ENCODE data around the gene CRTC3.
"Not testable (repeated sequence)": the region's sequence is repeated elsewhere in the genome, so short reads cannot be mapped to it uniquely, and the experiment has no call there.

Gene CRTC3

GRCh38 chr15:90495067-90495466 lies 34.7 kb upstream of the CRTC3 start:
- no peak overlapping the region for H3K4me3 ChIP-seq (ENCODE audit: low read depth in 1 of 2, low read length in 2 of 2)
- H3K27me3 ChIP-seq (ENCODE audit: control insufficient read depth in 1 of 2, insufficient read depth in 2 of 2, low read length in 2 of 2) = no peaks in the 10 kb centered on the region
- H3K9ac ChIP-seq (ENCODE audit: low read depth in 1 of 2, low read length in 2 of 2) = no peak overlapping the region
- H3K27ac ChIP-seq (ENCODE audit: low read depth, low read length) = no peak overlapping the region
- H3K4me1 ChIP-seq (ENCODE audit: control insufficient read depth in 1 of 2, insufficient read depth in 2 of 2, low read length in 2 of 2) = no peaks in the 10 kb centered on the region
- H3K36me3 ChIP-seq (ENCODE audit: control insufficient read depth in 1 of 2, insufficient read depth in 2 of 2, low read length in 2 of 2) = peaks cover 49 to 82% of the 10 kb centered on the region in 2 donors
- H3K9me3 ChIP-seq (ENCODE audit: control insufficient read depth in 1 of 2, low read length in 2 of 2) = no peaks in the 10 kb centered on the region

- H3K9ac ChIP-seq (ENCODE audit: low read depth in 1 of 2, low read length in 2 of 2) = no peak overlapping the region
- H3K27me3 ChIP-seq (ENCODE audit: control insufficient read depth in 1 of 2, insufficient read depth in 2 of 2, low read length in 2 of 2) = no peaks in the 10 kb centered on the region
- no peak overlapping the region for H3K4me3 ChIP-seq (ENCODE audit: low read depth in 1 of 2, low read length in 2 of 2)
- H3K27ac ChIP-seq (ENCODE audit: low read depth, low read length) = no peak overlapping the region
- H3K36me3 ChIP-seq (ENCODE audit: control insufficient read depth in 1 of 2, insufficient read depth in 2 of 2, low read length in 2 of 2) = peaks cover 50 to 75% of the 10 kb centered on the region in 2 donors
- H3K4me1 ChIP-seq (ENCODE audit: control insufficient read depth in 1 of 2, insufficient read depth in 2 of 2, low read length in 2 of 2) = no peaks in the 10 kb centered on the region
- H3K9me3 ChIP-seq (ENCODE audit: control insufficient read depth in 1 of 2, low read length in 2 of 2) = no peaks in the 10 kb centered on the region
These were observed 32.9 kb upstream of the CRTC3 start for GRCh38 chr15:90496791-90497190.

DNA sequence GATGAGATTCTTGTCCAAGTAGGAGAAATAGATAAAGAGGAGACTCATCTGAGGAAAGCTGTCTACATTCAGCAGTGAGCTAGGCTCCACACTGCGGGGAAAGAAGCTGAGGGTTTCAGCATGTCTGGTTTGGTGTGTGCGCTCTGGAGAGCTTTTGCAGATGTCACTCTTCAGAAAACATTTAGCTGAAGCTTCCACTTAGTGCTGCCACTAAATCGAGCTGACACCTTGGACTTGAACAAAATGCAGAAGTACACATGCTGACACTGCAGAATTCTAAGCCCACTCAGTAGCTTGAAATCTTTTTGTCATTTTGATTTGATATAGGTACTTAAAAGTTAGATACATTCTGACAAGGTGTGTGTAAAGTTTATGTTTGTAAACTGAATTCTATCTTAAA lies 32.3 kb upstream of the CRTC3 start:
- H3K27me3 ChIP-seq (ENCODE audit: control insufficient read depth in 1 of 2, insufficient read depth in 2 of 2, low read length in 2 of 2) = no peaks in the 10 kb centered on the region
- H3K36me3 ChIP-seq (ENCODE audit: control insufficient read depth in 1 of 2, insufficient read depth in 2 of 2, low read length in 2 of 2) = peaks cover 49 to 75% of the 10 kb centered on the region in 2 donors
- no peaks in the 10 kb centered on the region for H3K4me1 ChIP-seq (ENCODE audit: control insufficient read depth in 1 of 2, insufficient read depth in 2 of 2, low read length in 2 of 2)
- no peak overlapping the region for H3K9ac ChIP-seq (ENCODE audit: low read depth in 1 of 2, low read length in 2 of 2)
- H3K4me3 ChIP-seq (ENCODE audit: low read depth in 1 of 2, low read length in 2 of 2) = no peak overlapping the region
- no peaks in the 10 kb centered on the region for H3K9me3 ChIP-seq (ENCODE audit: control insufficient read depth in 1 of 2, low read length in 2 of 2)
- no peak overlapping the region for H3K27ac ChIP-seq (ENCODE audit: low read depth, low read length)

GRCh38 chr15:90497912-90498311 lies 31.8 kb upstream of the CRTC3 start:
- Histone ChIP-seq H3K27ac (ENCODE audit: low read depth, low read length) (no peak overlapping the region), H3K4me1 (ENCODE audit: control insufficient read depth in 1 of 2, insufficient read depth in 2 of 2, low read length in 2 of 2) (no peaks in the 10 kb centered on the region), H3K27me3 (ENCODE audit: control insufficient read depth in 1 of 2, insufficient read depth in 2 of 2, low read length in 2 of 2) (no peaks in the 10 kb centered on the region), H3K9me3 (ENCODE audit: control insufficient read depth in 1 of 2, low read length in 2 of 2) (no peaks in the 10 kb centered on the region), H3K4me3 (ENCODE audit: low read depth in 1 of 2, low read length in 2 of 2) (no peak overlapping the region), H3K36me3 (ENCODE audit: control insufficient read depth in 1 of 2, insufficient read depth in 2 of 2, low read length in 2 of 2) (peaks cover 45 to 71% of the 10 kb centered on the region in 2 donors), H3K9ac (ENCODE audit: low read depth in 1 of 2, low read length in 2 of 2) (no peak overlapping the region)

GRCh38 chr15:90500171-90500570 lies 29.6 kb upstream of the CRTC3 start:
- no peak overlapping the region for H3K27ac ChIP-seq (ENCODE audit: low read depth, low read length)
- no peaks in the 10 kb centered on the region for H3K4me1 ChIP-seq (ENCODE audit: control insufficient read depth in 1 of 2, insufficient read depth in 2 of 2, low read length in 2 of 2)
- H3K9me3 ChIP-seq (ENCODE audit: control insufficient read depth in 1 of 2, low read length in 2 of 2) = no peaks in the 10 kb centered on the region
- H3K4me3 ChIP-seq (ENCODE audit: low read depth in 1 of 2, low read length in 2 of 2) = no peak overlapping the region
- no peak overlapping the region for H3K9ac ChIP-seq (ENCODE audit: low read depth in 1 of 2, low read length in 2 of 2)
- H3K36me3 ChIP-seq (ENCODE audit: control insufficient read depth in 1 of 2, insufficient read depth in 2 of 2, low read length in 2 of 2) = peaks cover 34 to 49% of the 10 kb centered on the region in 2 donors
- no peaks in the 10 kb centered on the region for H3K27me3 ChIP-seq (ENCODE audit: control insufficient read depth in 1 of 2, insufficient read depth in 2 of 2, low read length in 2 of 2)

DNA sequence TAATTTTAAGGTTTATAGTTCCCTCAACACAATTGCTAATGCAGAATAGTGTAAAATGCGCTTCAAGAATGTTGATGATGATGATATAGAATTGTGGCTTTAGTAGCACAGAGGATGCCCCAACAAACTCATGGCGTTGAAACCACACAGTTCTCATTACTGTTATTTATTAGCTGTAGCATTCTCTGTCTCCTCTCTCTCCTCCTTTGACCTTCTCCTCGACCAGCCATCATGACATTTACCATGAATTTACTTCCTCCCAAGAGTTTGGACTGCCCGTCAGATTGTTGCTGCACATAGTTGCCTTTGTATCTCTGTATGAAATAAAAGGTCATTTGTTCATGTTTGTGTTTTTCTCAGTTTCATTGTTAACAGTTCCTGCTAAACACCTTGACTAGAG lies 27.8 kb upstream of the CRTC3 start:
- Histone ChIP-seq H3K36me3 (ENCODE audit: control insufficient read depth in 1 of 2, insufficient read depth in 2 of 2, low read length in 2 of 2) (peaks cover 29 to 40% of the 10 kb centered on the region in 2 donors), H3K9me3 (ENCODE audit: control insufficient read depth in 1 of 2, low read length in 2 of 2) (no peaks in the 10 kb centered on the region), H3K9ac (ENCODE audit: low read depth in 1 of 2, low read length in 2 of 2) (no peak overlapping the region)

GRCh38 chr15:90510781-90511180 lies 18.9 kb upstream of the CRTC3 start:
- not testable (repeated sequence) for H3K9ac ChIP-seq (ENCODE audit: low read depth in 1 of 2, low read length in 2 of 2); H3K27ac ChIP-seq (ENCODE audit: low read depth, low read length); H3K27me3 ChIP-seq (ENCODE audit: control insufficient read depth in 1 of 2, insufficient read depth in 2 of 2, low read length in 2 of 2); H3K4me3 ChIP-seq (ENCODE audit: low read depth in 1 of 2, low read length in 2 of 2); H3K4me1 ChIP-seq (ENCODE audit: control insufficient read depth in 1 of 2, insufficient read depth in 2 of 2, low read length in 2 of 2); H3K9me3 ChIP-seq (ENCODE audit: control insufficient read depth in 1 of 2, low read length in 2 of 2); H3K36me3 ChIP-seq (ENCODE audit: control insufficient read depth in 1 of 2, insufficient read depth in 2 of 2, low read length in 2 of 2)

More for the DNA sequence above, 27.8 kb upstream of the CRTC3 start:
- Histone ChIP-seq H3K27me3 (ENCODE audit: control insufficient read depth in 1 of 2, insufficient read depth in 2 of 2, low read length in 2 of 2) (no peaks in the 10 kb centered on the region), H3K4me1 (ENCODE audit: control insufficient read depth in 1 of 2, insufficient read depth in 2 of 2, low read length in 2 of 2) (no peaks in the 10 kb centered on the region), H3K4me3 (ENCODE audit: low read depth in 1 of 2, low read length in 2 of 2) (no peak overlapping the region), H3K27ac (ENCODE audit: low read depth, low read length) (no peak overlapping the region)

DNA sequence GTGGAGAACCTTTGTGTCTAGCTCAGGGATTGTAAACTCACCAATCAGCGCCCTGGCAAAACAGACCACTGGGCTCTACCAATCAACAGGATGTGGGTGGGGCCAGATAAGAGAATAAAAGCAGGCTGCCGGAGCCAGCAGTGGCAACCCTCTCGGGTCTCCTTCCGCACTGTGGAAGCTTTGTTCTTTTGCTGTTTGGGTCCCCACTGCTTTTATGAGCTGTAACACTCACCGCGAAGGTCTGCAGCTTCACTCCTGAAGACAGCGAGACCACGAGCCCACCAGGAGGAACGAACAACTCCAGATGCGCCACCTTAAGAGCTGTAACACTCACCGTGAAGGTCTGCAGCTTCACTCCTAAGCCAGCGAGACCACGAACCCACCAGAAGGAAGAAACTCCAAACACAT lies 18.5 kb upstream of the CRTC3 start:
- not testable (repeated sequence) for H3K4me3 ChIP-seq (ENCODE audit: low read depth in 1 of 2, low read length in 2 of 2); H3K9me3 ChIP-seq (ENCODE audit: control insufficient read depth in 1 of 2, low read length in 2 of 2); H3K9ac ChIP-seq (ENCODE audit: low read depth in 1 of 2, low read length in 2 of 2); H3K27ac ChIP-seq (ENCODE audit: low read depth, low read length); H3K27me3 ChIP-seq (ENCODE audit: control insufficient read depth in 1 of 2, insufficient read depth in 2 of 2, low read length in 2 of 2); H3K36me3 ChIP-seq (ENCODE audit: control insufficient read depth in 1 of 2, insufficient read depth in 2 of 2, low read length in 2 of 2); H3K4me1 ChIP-seq (ENCODE audit: control insufficient read depth in 1 of 2, insufficient read depth in 2 of 2, low read length in 2 of 2)

DNA sequence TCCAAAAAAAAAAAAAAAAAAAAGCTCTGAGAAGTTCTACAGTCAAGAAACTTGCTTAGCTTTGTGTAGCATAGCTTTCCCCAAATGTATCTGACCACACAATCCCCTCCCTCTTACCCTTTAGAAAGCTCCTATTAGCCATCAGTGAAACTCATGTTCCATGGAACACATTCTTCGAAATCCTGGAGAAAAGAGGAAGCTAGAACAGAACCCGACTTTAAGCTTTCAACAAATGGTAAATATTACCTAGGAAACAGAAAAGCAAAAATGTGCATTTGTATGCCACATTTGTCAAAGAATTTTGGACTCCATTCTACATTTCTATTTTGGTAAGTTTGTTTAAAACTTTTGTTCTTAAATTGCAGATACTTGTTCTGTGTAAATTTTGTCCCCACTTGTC lies 17.4 kb upstream of the CRTC3 start:
- H3K27ac ChIP-seq (ENCODE audit: low read depth, low read length) = no peak overlapping the region
- H3K9ac ChIP-seq (ENCODE audit: low read depth in 1 of 2, low read length in 2 of 2) = no peak overlapping the region
- H3K4me1 ChIP-seq (ENCODE audit: control insufficient read depth in 1 of 2, insufficient read depth in 2 of 2, low read length in 2 of 2) = no peaks in the 10 kb centered on the region
- H3K36me3 ChIP-seq (ENCODE audit: control insufficient read depth in 1 of 2, insufficient read depth in 2 of 2, low read length in 2 of 2) = no peaks in the 10 kb centered on the region
- no peak overlapping the region for H3K4me3 ChIP-seq (ENCODE audit: low read depth in 1 of 2, low read length in 2 of 2)
- H3K27me3 ChIP-seq (ENCODE audit: control insufficient read depth in 1 of 2, insufficient read depth in 2 of 2, low read length in 2 of 2) = no peaks in the 10 kb centered on the region
- peaks cover 5 to 7% of the 10 kb centered on the region in 2 donors for H3K9me3 ChIP-seq (ENCODE audit: control insufficient read depth in 1 of 2, low read length in 2 of 2)

DNA sequence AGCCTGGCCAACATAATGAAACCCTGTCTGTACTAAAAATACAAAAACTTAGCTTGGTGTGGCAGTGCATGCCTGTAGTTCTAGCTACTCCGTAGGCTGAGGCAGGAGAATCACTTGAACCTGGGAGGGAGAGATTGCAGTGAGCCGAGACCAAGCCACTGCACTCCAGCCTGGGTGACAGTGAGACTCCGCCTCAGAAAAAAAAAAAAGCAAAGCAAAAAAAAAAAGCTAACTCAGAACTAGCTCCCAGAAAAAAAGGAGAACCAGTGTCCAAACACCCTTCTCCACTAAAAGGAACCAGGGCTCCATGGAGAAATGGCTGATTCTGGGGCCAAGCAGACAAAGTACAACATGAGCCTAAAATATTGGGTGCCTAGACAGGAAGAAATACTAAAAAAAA lies 16.7 kb upstream of the CRTC3 start:
- Histone ChIP-seq H3K4me1 (ENCODE audit: control insufficient read depth in 1 of 2, insufficient read depth in 2 of 2, low read length in 2 of 2) (no peaks in the 10 kb centered on the region), H3K36me3 (ENCODE audit: control insufficient read depth in 1 of 2, insufficient read depth in 2 of 2, low read length in 2 of 2) (no peaks in the 10 kb centered on the region), H3K27me3 (ENCODE audit: control insufficient read depth in 1 of 2, insufficient read depth in 2 of 2, low read length in 2 of 2) (no peaks in the 10 kb centered on the region), H3K9ac (ENCODE audit: low read depth in 1 of 2, low read length in 2 of 2) (no peak overlapping the region), H3K4me3 (ENCODE audit: low read depth in 1 of 2, low read length in 2 of 2) (no peak overlapping the region), H3K9me3 (ENCODE audit: control insufficient read depth in 1 of 2, low read length in 2 of 2) (peaks cover 5 to 7% of the 10 kb centered on the region in 2 donors), H3K27ac (ENCODE audit: low read depth, low read length) (no peak overlapping the region)

DNA sequence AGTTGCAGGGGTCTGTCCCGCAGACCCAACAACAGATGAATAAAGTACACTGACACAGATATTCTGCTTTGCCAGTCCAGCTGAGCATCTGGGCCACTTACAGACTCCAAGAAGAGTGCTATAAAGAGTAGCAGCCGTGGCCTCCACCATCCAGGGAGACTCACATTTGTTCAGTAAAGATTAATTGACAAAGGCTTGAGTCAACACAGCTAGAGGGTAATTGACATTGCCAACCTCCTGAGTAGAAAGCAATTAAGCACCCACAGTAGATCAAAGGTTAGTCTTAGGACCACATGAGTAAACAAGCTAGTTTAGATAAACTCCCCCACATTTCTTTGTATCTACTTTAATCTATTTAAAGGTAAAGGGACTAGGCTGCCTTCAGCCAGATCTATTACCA lies 16.3 kb upstream of the CRTC3 start:
- Histone ChIP-seq H3K27me3 (ENCODE audit: control insufficient read depth in 1 of 2, insufficient read depth in 2 of 2, low read length in 2 of 2) (no peaks in the 10 kb centered on the region), H3K9me3 (ENCODE audit: control insufficient read depth in 1 of 2, low read length in 2 of 2) (peaks cover 5 to 7% of the 10 kb centered on the region in 2 donors), H3K4me3 (ENCODE audit: low read depth in 1 of 2, low read length in 2 of 2) (no peak overlapping the region), H3K27ac (ENCODE audit: low read depth, low read length) (no peak overlapping the region), H3K9ac (ENCODE audit: low read depth in 1 of 2, low read length in 2 of 2) (no peak overlapping the region), H3K36me3 (ENCODE audit: control insufficient read depth in 1 of 2, insufficient read depth in 2 of 2, low read length in 2 of 2) (no peaks in the 10 kb centered on the region), H3K4me1 (ENCODE audit: control insufficient read depth in 1 of 2, insufficient read depth in 2 of 2, low read length in 2 of 2) (no peaks in the 10 kb centered on the region)

All from duodenal mucosa (tissue), 2 donors.